HG02981 (cell line): Measurements from ENCODE around the gene JADE2.
"Not testable (repeated sequence)": the region's sequence is repeated elsewhere in the genome, so short reads cannot be mapped to it uniquely, and the experiment has no call there.

Source experiments
- ATAC-seq: cut with Tn5 transposase; IDR thresholded peaks from one replicate; pipeline ENCODE4 v1.9.1; 2021; ENCODE audit warnings: mild to moderate bottlenecking, moderate library complexity; ENCODE audit not compliant: unreplicated experiment

The JADE2 gene

DNA sequence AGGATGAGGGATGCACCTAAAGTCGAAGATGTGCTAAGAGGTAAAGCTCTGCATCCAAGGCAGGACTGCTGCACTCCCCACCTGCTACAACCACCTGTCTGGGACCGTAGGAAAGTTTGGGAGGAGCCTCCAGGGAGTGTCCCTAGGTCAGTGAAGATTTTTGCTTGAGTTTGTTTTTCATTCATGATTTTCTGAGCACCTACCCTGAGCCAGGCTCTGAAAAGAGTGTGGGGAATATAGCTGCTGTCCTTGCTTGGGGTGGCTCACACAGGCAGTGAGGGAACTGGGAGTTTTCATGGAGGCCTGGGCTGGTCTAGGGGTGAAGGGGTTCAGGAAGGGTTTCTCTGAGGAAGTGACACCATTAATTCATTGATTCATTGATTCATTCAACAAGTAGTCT lies 58.3 kb downstream of the JADE2 start:
- no peak for ATAC-seq

DNA sequence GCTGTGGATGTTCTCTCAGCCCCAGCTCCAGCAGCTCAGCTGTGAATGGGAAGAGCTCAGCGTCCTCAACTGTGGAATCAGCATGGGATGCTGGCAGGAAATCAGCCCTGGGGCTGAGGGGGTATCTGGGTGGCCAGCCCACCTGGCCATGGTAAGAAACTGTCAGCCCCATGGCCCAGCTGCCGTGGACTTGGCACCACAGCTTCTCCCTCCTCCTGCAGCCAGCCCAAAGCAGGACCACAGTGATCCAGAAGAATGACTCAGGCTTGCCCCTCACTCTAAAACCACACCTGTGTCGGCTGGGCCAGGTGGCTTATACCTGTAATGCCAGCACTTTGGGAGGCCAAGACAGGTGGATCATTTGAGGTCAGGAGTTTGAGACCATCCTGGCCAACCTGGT lies 59.2 kb downstream of the JADE2 start:
- ATAC-seq: no peak

- no peak for ATAC-seq
Observed at GRCh38 chr5:134585966-134586365, 60.5 kb downstream of the JADE2 start.

- ATAC-seq: peak; percentile 89
Observed at GRCh38 chr5:134586866-134587524, 61.5 kb downstream of the JADE2 start.

GRCh38 chr5:134590992-134591659 lies 65.7 kb downstream of the JADE2 start:
- no peak for ATAC-seq

GRCh38 chr5:134592141-134592746 lies 66.8 kb downstream of the JADE2 start:
- ATAC-seq: no peak

GRCh38 chr5:134594336-134594735 lies 68.9 kb downstream of the JADE2 start:
- ATAC-seq: no peak

DNA sequence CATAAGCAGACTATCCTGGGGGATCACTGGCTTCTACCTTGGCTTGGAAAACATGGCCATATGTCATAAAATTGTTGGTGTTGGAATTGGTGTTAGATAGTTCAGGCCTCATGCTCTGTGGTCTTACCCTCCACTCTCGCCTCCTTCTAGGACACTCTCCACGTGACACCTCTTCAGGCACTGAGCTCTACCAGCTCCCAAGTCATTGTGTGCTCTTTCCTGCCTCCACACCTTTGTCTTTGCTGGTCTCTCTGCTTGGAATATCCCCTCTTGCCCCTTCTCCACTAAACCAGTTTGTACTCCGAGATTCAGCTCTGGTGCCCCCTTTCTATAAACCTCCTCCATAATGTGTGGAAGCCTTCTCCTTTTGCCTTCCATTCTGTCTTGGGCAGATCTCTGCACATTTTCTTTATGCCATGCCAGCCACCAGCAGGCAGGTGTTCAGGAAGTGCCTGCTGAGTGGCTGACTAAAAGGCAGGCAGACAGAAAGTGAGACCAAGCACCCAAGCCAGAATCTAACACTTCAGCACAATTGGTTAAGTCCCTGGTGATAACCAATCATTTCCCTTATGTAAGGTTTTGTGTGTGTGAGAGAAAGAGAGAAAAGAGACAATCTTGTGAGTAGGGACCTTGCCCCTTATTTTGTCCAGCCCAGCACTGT lies 69.5 kb downstream of the JADE2 start:
- peak; percentile 59 for ATAC-seq

- ATAC-seq: no peak
Observed at GRCh38 chr5:134595458-134595838, 70.0 kb downstream of the JADE2 start.

GRCh38 chr5:134599820-134600219 lies 74.3 kb downstream of the JADE2 start:
- not testable (repeated sequence) for ATAC-seq

DNA sequence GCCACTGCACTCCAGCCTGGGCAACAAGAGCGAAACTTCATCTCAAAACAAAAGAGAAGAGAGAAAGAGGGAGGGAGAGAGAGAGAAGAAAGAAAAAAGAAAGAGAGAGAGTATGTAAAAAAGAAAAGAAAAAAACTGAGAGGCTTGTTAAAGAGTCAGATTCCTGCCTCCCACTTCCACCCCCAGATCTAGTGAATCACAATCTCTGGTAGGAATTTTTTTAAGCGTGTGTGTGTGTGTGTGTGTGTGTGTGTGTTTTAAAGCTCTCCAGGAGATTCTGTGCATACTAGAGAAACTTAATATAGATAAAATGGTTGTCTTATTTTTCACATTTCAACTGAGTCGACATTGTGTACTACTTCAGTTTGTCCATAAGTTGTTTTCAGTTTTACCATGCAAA lies 75.1 kb downstream of the JADE2 start:
- ATAC-seq: no peak

- ATAC-seq: peak; percentile 57
Observed at GRCh38 chr5:134603059-134603458, 77.6 kb downstream of the JADE2 start.

DNA sequence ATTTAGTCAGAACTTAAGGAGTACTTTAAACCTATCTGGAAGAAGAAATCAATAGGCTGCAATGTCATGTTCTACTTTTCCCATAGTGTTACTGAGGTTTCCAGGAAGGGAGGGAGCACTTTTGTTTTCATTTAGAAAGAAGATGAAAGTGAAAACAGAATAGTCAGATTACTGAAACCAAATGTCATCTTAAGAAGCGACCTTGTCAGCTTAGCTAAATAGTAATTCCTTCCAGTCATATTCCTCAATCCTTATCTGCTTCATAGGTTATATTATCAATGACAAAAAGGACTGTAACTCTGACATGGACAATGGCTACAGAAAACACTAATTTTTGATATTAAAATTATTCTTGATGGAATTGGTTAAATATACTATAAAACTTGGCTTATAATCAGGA lies 79.4 kb downstream of the JADE2 start:
- no peak for ATAC-seq

GRCh38 chr5:134606726-134607125 lies 81.3 kb downstream of the JADE2 start:
- no peak for ATAC-seq

GRCh38 chr5:134608555-134608954 lies 83.1 kb downstream of the JADE2 start:
- ATAC-seq: no peak

DNA sequence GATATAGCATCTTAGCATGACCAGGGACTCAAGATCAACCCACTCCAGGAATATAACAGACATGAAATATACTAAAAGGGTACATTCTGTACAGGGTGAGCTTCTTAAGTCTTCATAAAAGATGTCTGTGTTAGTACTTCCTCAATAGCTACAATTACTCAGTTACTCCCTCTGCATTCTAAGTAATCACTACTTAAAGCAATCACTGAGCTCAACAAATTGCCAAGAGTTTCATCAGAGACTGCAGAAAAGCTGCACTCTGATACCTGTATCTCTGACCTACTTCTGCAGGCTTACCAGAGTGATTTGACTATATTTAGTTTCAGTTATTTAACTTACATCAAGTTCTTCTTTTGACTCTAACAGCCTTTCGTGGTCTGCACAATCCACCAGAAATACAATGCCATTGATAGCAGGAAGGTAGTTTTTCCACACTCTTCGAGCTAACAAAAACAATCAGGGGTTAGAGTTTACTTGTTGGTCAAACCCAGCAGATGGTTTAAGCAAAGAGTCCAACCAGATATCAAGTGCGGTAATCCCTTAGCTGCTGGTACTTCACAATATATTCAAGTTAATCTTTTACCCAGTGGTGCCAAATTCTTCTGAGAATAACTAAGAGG lies 83.9 kb downstream of the JADE2 start:
- peak; percentile 83 for ATAC-seq

- no peak for ATAC-seq
Observed at GRCh38 chr5:134610725-134611124, 85.3 kb downstream of the JADE2 start.

- ATAC-seq: no peak
Observed at GRCh38 chr5:134611515-134611914, 86.0 kb downstream of the JADE2 start.

DNA sequence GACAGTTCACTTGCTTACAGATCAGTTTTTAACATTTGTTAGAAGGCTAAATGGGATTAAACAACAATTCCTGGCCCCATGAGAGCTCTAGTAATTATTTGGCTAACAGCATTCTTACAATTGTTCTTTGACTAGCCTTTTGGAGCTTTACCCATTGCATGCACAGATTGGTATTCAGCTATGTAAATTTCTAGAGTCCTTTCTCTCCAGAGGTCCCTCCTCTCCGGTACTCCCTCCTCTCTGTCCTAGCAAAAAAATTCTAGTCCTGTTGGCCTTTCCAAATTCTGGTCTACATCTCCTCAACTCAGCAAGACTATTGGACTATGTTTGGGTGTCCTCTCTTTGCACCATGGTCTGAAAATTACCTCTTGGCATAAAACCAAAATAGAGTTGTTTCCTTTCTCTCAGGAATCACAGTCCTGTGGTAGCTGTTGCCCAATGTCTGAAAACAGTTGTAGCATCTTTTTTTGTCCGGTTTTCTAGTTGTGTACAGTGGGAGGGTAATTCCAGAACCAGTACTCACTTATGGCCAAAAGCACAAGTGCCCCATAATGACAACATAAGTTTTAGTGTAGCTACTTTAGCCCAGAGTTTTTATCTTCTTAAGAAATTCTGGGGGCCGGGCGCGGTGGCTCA lies 89.1 kb downstream of the JADE2 start:
- ATAC-seq: no peak

- ATAC-seq: no peak
Observed at GRCh38 chr5:134620634-134621033, 95.2 kb downstream of the JADE2 start.

GRCh38 chr5:134625559-134625958 lies 100.1 kb downstream of the JADE2 start:
- no peak for ATAC-seq
